Measurements from ENCODE around the gene ZNF579.
A peak's percentile ranks its signal among the peaks of the same experiment; 100 is the strongest.
"Not testable (repeated sequence)": the region's sequence is repeated elsewhere in the genome, so short reads cannot be mapped to it uniquely, and the experiment has no call there.

Gene ZNF579

DNA sequence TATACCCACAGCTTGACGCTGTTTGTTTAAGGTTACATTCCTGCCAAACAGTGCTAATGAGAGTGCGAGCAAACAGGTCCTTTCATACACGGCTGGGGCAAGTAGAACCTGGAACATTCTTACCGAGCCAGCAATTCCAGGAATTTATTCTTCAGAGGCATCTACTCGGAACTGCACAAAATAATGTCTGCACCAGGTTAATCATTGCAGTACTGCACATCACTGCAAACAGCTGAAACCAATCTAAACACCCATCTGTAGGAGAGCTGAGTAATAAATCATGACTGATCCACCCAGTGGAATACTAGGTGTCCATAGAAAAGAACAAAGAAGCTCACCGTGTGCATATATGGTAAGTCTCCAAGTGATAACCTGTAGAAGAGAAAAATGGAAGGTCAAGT lies 1.2 kb upstream of the ZNF579 start:
- H3K27ac ChIP-seq, result peak overlapping the region; percentile 92
- TF ChIP-seq, protein P1, sequence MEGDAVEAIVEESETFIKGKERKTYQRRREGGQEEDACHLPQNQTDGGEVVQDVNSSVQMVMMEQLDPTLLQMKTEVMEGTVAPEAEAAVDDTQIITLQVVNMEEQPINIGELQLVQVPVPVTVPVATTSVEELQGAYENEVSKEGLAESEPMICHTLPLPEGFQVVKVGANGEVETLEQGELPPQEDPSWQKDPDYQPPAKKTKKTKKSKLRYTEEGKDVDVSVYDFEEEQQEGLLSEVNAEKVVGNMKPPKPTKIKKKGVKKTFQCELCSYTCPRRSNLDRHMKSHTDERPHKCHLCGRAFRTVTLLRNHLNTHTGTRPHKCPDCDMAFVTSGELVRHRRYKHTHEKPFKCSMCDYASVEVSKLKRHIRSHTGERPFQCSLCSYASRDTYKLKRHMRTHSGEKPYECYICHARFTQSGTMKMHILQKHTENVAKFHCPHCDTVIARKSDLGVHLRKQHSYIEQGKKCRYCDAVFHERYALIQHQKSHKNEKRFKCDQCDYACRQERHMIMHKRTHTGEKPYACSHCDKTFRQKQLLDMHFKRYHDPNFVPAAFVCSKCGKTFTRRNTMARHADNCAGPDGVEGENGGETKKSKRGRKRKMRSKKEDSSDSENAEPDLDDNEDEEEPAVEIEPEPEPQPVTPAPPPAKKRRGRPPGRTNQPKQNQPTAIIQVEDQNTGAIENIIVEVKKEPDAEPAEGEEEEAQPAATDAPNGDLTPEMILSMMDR (conservative IDR thresholded peaks at IDR 0.05), result no peak

DNA sequence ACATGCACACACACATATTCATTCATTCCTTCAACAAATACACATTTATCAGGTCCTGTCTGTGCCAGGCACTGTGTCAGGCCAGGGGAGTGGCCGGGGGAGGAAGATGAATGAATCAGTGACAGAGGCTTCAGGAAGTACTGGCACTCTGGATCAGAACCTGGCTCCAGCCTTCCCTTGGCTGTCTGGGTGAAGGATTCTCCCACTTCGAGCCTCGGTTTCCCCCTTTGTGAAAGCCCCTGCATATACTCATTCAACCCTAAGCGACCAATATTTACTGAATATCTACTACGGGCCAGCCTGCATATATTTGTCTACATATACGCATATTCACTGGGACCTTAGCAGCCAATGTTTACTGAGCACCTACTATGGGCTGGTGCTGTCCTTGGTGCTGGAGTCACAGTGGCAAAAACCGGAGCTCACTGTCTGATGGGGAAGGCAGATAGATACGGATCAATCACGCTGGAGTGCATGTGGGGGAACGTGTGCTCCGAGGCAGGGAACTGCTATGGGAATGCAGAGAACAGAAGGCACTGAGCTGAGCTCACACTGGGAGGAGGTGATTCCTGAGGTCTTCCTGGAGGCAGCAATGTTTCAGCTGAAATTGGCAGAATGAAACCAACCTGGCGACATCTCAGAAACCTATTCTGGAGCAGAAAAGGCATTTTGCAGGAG lies 636 bp upstream of the ZNF579 start:
- peak overlapping the region; percentile 92 for H3K27ac ChIP-seq
- TF ChIP-seq, protein P1 (conservative IDR thresholded peaks at IDR 0.05), result no peak

- peak overlapping the region; percentile 92 for H3K27ac ChIP-seq
- TF ChIP-seq, protein P1 (conservative IDR thresholded peaks at IDR 0.05), result no peak
These were observed 654 bp downstream of the ZNF579 start for GRCh38 chr19:55579766-55580621.

DNA sequence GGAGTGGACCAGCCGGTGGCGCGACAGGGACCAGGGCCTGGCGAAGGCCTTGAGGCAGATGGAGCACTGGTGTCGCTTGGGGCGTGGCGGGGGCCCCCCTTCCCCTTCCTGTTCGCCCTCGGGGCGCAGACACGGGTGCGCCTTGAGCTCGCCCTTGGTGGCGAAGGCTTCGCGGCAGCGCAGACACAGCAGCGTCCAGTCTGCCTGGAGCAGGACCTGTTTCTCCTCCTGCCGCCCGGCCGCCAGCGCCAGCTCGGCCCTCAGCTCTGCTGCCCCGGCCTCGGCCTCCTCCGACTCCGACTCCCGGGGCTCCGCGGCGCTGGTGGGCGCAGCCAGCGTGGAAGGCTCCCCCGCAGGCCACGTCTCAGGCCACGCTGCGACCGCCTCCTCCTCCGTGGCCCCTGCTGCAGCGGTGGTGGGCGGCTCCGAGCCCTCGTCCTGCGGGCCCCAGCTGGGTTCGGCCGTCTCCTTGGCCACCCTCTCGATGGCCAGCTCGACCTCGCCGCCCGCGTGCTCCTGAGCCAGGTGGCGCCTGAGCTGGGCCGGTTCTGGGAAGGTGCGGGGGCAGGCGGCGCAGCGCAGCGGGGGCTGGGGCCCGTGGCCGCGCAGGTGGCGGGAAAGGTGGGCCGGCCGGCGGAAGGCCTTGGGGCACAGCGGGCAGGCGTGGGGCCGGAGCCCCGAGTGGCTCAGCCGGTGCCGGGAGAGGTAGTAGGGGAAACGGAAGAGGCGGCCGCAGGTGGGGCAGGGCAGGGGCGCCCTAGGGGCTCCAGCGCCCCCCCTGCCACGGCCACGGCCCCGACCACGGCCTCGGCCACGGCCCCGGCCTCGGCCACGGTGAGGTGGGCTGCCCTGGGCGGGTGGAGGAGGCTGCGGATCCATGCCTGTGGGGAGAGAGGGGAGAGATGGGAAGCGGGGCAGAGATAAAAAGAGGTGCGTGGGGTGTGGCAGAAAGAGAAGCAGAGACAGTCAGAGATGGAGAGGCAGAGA lies 1.6 kb downstream of the ZNF579 start:
- TF ChIP-seq, protein P1 (conservative IDR thresholded peaks at IDR 0.05), result no peak
- H3K27ac ChIP-seq, result peak overlapping the region; percentile 92

DNA sequence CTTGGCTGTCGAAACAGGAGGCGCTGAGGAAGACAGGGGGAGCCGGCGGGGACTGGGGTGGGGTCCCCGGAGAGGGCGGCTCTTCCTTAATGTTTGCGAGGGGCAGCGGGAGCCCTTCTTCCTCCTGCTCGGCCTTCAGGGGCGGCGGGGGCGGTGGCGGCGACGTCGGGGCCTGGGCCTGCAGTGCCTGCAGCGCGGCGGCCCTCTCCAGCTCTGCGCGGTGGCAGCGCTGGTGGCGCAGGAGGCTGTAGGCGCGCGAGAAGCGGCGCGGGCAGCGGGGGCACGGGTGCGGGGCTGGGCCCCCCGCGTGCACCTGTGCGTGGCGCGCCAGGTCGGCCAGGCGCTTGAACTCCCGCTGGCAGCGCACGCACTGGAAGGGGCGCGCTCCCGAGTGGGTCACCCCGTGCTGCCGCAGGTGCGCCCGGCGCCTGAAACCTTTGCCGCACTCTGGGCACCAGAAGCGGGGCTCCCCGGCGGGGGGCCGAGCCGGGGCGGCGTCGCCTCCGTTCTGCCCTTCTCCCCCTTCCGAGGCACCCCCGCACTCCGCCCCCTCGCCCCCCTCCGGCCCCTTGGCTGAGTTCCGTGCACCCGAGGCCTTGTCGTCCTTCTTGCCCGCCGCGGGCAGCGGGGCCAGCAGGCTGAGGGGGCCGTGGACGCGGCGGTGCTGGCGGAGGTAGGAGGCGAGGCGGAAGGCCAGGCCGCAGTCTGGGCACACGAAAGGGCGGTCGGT lies 2.5 kb downstream of the ZNF579 start:
- TF ChIP-seq, protein P1 (conservative IDR thresholded peaks at IDR 0.05), result no peak
- H3K27ac ChIP-seq, result no peak overlapping the region

GRCh38 chr19:55576746-55577145 lies 3.9 kb downstream of the ZNF579 start:
- H3K27ac ChIP-seq, result no peak overlapping the region
- TF ChIP-seq, protein P1 (conservative IDR thresholded peaks at IDR 0.05), result no peak

- not testable (repeated sequence) for H3K27ac ChIP-seq
These were observed 6.7 kb downstream of the ZNF579 start for GRCh38 chr19:55573929-55574328.

GRCh38 chr19:55569477-55569876 lies 11.2 kb downstream of the ZNF579 start:
- not testable (repeated sequence) for H3K27ac ChIP-seq

All from VCaP (cell line).